A673 (cell line): Measurements from ENCODE around the gene KCNMA1. TPM values are rescaled to one million over a fixed set of nuclear protein-coding genes. Genes with fewer than 3 reads are reported as not detected.

ENCODE experiments used
- BruUV-seq: library from RNA; stranded (reverse); fragments of 400-500 nt; replicated peaks from 2 replicates; lab custom pipeline; 2021; lab: Mats Ljungman, UMichigan
- CTCF ChIA-PET: fragments of 300-600 bp; sonication (Branson Sonifier 250); formaldehyde crosslinking; loops from one replicate; lab custom pipeline; 2022; ENCODE audit warnings: antibody characterized with exemption; lab: Charles Lee
- POLR2A ChIA-PET: fragments of 300-600 bp; sonication (Branson Sonifier 250); formaldehyde crosslinking; loops from one replicate; lab custom pipeline; 2022; ENCODE audit warnings: antibody characterized with exemption; ENCODE audit not compliant: low non-redundant PET; lab: Charles Lee
- DNase-seq: peaks from one replicate; pipeline ENCODE4 v3.0.0-alpha.2; 2015; ENCODE audit warnings: low spot score
- H3K27ac ChIP-seq: fragments of 200-600 bp; sonication (generic); 2 replicates; pipeline ENCODE4 v1.5.1; 2016; ENCODE audit warnings: mixed run types, low read depth, mild to moderate bottlenecking, mixed read lengths, antibody characterized with exemption, low read length; ENCODE audit not compliant: poor library complexity, severe bottlenecking
- H3K27me3 ChIP-seq: fragments of 200-600 bp; sonication (generic); replicated peaks from 2 replicates; pipeline ENCODE4 v1.6.1; 2017; ENCODE audit warnings: mixed run types, low read depth, mild to moderate bottlenecking, mixed read lengths, antibody characterized with exemption, low read length; ENCODE audit not compliant: insufficient read depth, poor library complexity
- H3K36me3 ChIP-seq: fragments of 200-600 bp; sonication (generic); 2 replicates; pipeline ENCODE4 v1.6.1; 2016; ENCODE audit warnings: mixed run types, mild to moderate bottlenecking, mixed read lengths, antibody characterized with exemption, low read length; ENCODE audit not compliant: insufficient read depth, poor library complexity, severe bottlenecking
- H3K4me1 ChIP-seq: fragments of 200-600 bp; sonication (generic); 2 replicates; pipeline ENCODE4 v1.6.1; 2017; ENCODE audit warnings: mixed run types, mild to moderate bottlenecking, mixed read lengths, antibody characterized with exemption, low read length; ENCODE audit not compliant: insufficient read depth, poor library complexity, severe bottlenecking
- H3K4me3 ChIP-seq: fragments of 200-600 bp; sonication (generic); 2 replicates; pipeline ENCODE4 v1.5.1; 2016; ENCODE audit warnings: low read depth, mixed run types, mild to moderate bottlenecking, mixed read lengths, low read length; ENCODE audit not compliant: poor library complexity, severe bottlenecking
- H3K9me3 ChIP-seq: fragments of 200-600 bp; sonication (generic); 2 replicates; pipeline ENCODE4 v1.6.1; 2016; ENCODE audit warnings: mixed run types, low read depth, mild to moderate bottlenecking, mixed read lengths, antibody characterized with exemption, low read length; ENCODE audit not compliant: poor library complexity, severe bottlenecking
- CTCF ChIP-seq: fragments of 300-800, 200-600 bp; sonication (generic); conservative IDR thresholded peaks from 2 replicates; pipeline ENCODE4 v1.5.1; 2017; ENCODE audit warnings: low read depth, mild to moderate bottlenecking, antibody characterized with exemption, low read length, moderate library complexity, mixed read lengths
- EZH2 ChIP-seq: fragments of 200-600 bp; sonication (generic); IDR thresholded peaks from 2 replicates; pipeline ENCODE4 v1.6.1; 2017; ENCODE audit warnings: borderline replicate concordance, low read depth, mild to moderate bottlenecking, mixed read lengths, antibody characterized with exemption, low read length; ENCODE audit not compliant: poor library complexity, severe bottlenecking
- intact Hi-C: fragments of 100-400 bp; cut with micrococcal nuclease; formaldehyde crosslinking; loops from one replicate; pipeline ENCODE4 v1.10.0; 2022; ENCODE audit not compliant: unreplicated experiment
- total RNA-seq: library from RNA; stranded (reverse); gene quantifications from 2 replicates; pipeline ENCODE4 v1.2.3, GENCODE V29; 2021

KCNMA1 gene
- total RNA-seq, 1 experiment from 2014 or later: 0.84 TPM

GRCh38 chr10:77361831-77362230, 275.8 kb downstream of the KCNMA1 start:
- Histone ChIP-seq H3K27ac (no peak overlapping the region), H3K27me3 (peaks cover 8% of the 10 kb centered on the region), H3K36me3 (no peaks in the 10 kb centered on the region), H3K4me1 (no peaks in the 10 kb centered on the region), H3K9me3 (no peaks in the 10 kb centered on the region), H3K4me3 (no peak overlapping the region)
- BruUV-seq: no TSS peak
- CTCF ChIA-PET: no interaction called here
- intact Hi-C loops: no loop called here
- DNase-seq: no peak
- no peak for TF ChIP-seq CTCF
- TF ChIP-seq EZH2: no peak
- POLR2A ChIA-PET: no interaction called here

GRCh38 chr10:77361426-77361825, 276.2 kb downstream of the KCNMA1 start:
- no peak overlapping the region for H3K27ac ChIP-seq
- ChIA-PET CTCF (no interaction called here), POLR2A (no interaction called here)
- H3K36me3 ChIP-seq: no peaks in the 10 kb centered on the region
- H3K9me3 ChIP-seq: no peaks in the 10 kb centered on the region
- BruUV-seq: no TSS peak
- H3K4me1 ChIP-seq: no peaks in the 10 kb centered on the region
- H3K27me3 ChIP-seq: peaks cover 8% of the 10 kb centered on the region
- DNase-seq: no peak
- intact Hi-C loops: no loop called here
- H3K4me3 ChIP-seq: no peak overlapping the region
- no peak for TF ChIP-seq CTCF

GRCh38 chr10:77360835-77361234, 276.8 kb downstream of the KCNMA1 start:
- no peak for TF ChIP-seq CTCF
- no peak for TF ChIP-seq EZH2
- intact Hi-C loops: no loop called here
- Histone ChIP-seq H3K4me3 (no peak overlapping the region), H3K9me3 (no peaks in the 10 kb centered on the region), H3K36me3 (no peaks in the 10 kb centered on the region), H3K27me3 (peaks cover 8% of the 10 kb centered on the region), H3K4me1 (no peaks in the 10 kb centered on the region), H3K27ac (no peak overlapping the region)
- no peak for DNase-seq
- no TSS peak for BruUV-seq
- CTCF ChIA-PET: no interaction called here
- POLR2A ChIA-PET: no interaction called here
